DND-41 (cell line): ENCODE measurements around the gene LILRA6.

Experiments used
- CTCF ChIP-seq: IDR thresholded peaks from 2 replicates; pipeline ENCODE4 v1.5.1; 2012; ENCODE audit warnings: borderline replicate concordance, low read length, moderate library complexity, mild to moderate bottlenecking; ENCODE audit not compliant: poor library complexity, severe bottlenecking; ENCODE audit errors: extremely low read depth
- EZH2 ChIP-seq: IDR thresholded peaks from 3 replicates; pipeline ENCODE4 v1.6.1; 2012; ENCODE audit warnings: borderline replicate concordance, low read depth, mild to moderate bottlenecking, moderate library complexity, low read length, inconsistent platforms; ENCODE audit not compliant: severe bottlenecking

GRCh38 chr19:54206030-54206830 lies 36.4 kb downstream of the LILRA6 start:
- TF ChIP-seq CTCF (no peak), EZH2 (no peak)
